Sigmoid colon (tissue), 7 donors: ENCODE data around the gene MYADML2. TPM values are rescaled to one million over a fixed set of nuclear protein-coding genes. Genes with fewer than 3 reads are reported as not detected.

Experiments
- DNase-seq: peaks from one replicate; pipeline ENCODE4 v3.0.0-alpha.2; 2019
- H3K27ac ChIP-seq, 4 donors: fragments of 200-600 bp; sonication (generic); one replicate each; pipeline ENCODE4 v1.5.1; 2016 to 2019; ENCODE audit warnings: mild to moderate bottlenecking in 1 of 4
- H3K27me3 ChIP-seq, 3 donors: fragments of 200-600 bp; sonication (generic); one replicate each; pipeline ENCODE4 v1.5.1; 2019; ENCODE audit warnings: mild to moderate bottlenecking in 1 of 3
- H3K36me3 ChIP-seq, 4 donors: fragments of 200-600 bp; sonication (generic); one replicate each; pipeline ENCODE4 v1.5.1; 2016 to 2019
- H3K4me1 ChIP-seq, 4 donors: fragments of 200-600 bp; sonication (generic); one replicate each; pipeline ENCODE4 v1.5.1; 2017 to 2019
- H3K4me3 ChIP-seq, 4 donors: fragments of 200-600 bp; sonication (generic); one replicate each; pipeline ENCODE4 v1.5.1; 2017 to 2019; ENCODE audit warnings: mild to moderate bottlenecking in 2 of 4, moderate library complexity in 1 of 4
- H3K9me3 ChIP-seq, 4 donors: fragments of 200-600 bp in 3 of 4; sonication (generic) in 3 of 4; one replicate each; pipeline versions ENCODE4 v1.5.1 to v1.6.1; 2013 to 2019
- CTCF ChIP-seq, 4 experiments: fragments of 450-650 bp in 3 of 4; fragments of 200-600 bp in 1 of 4; IDR thresholded peaks; one replicate each; pipeline ENCODE4 v1.5.1; 2016 to 2019; ENCODE audit warnings: antibody characterized with exemption in 4 of 4, mild to moderate bottlenecking in 3 of 4, moderate library complexity in 2 of 4
- EP300 ChIP-seq, 4 donors: sonication (generic); formaldehyde crosslinking; IDR thresholded peaks; one replicate each; pipeline ENCODE4 v1.6.1; 2017; ENCODE audit warnings: antibody characterized with exemption in 4 of 4
- POLR2A ChIP-seq, 2 donors: fragments of 450-650 bp; IDR thresholded peaks; one replicate each; pipeline ENCODE4 v1.6.1; 2016; ENCODE audit warnings: antibody characterized with exemption in 2 of 2, mild to moderate bottlenecking in 2 of 2, moderate library complexity in 2 of 2
- POLR2AphosphoS5 ChIP-seq, 4 donors: sonication (generic); formaldehyde crosslinking; IDR thresholded peaks; one replicate each; pipeline ENCODE4 v1.6.1; 2017; ENCODE audit warnings: antibody characterized with exemption in 4 of 4
- WGBS, 2 donors: extraction: QIAGEN DNeasy Blood & Tissue Kit; methylation state at CpG; one replicate each; pipeline ENCODE4 v1.1.7; 2013; 5-methylcytosine and 5-hydroxymethylcytosine counted together
- intact Hi-C: fragments of 100-400 bp; cut with DNase I; formaldehyde crosslinking; loops from one replicate; pipeline ENCODE4 v1.15.1; 2023
- polyA plus RNA-seq, 3 donors: library from polyadenylated mRNA; stranded (reverse); fragments of 200-250 nt; gene quantifications; one replicate each; pipeline ENCODE4 v1.2.3, GENCODE V29; 2013
- total RNA-seq, 4 donors: library from RNA; depleted of rRNA; stranded (reverse); fragments of >200 nt; gene quantifications; one replicate each; pipeline ENCODE4 v1.1.0, GENCODE V29; 2016
- donor health status: healthy with polysubstance abuse.
- donor health status: Bipolar disorder and iron deficiency.
- donor health status: healthy.

MYADML2 gene
- total RNA-seq (not detected), polyA plus RNA-seq (not detected)

- Histone ChIP-seq H3K4me3 (no peak within 1 kb of the TSS), H3K27me3 (peaks cover 0 to 28% (median 11%) of the 10 kb centered on the region in 3 donors), H3K9me3 (no peaks in the 10 kb centered on the region), H3K4me1 (no peaks in the 10 kb centered on the region), H3K36me3 (no peaks in the 10 kb centered on the region), H3K27ac (no peak within 1 kb of the TSS)
- WGBS, 2 donors = 91 to 93% methylated on average over 13 of the region's 13 CpGs
- TF ChIP-seq POLR2A (IDR thresholded peaks at IDR 0.05) (no peak), POLR2AphosphoS5 (IDR thresholded peaks at IDR 0.05) (no peak), CTCF (IDR thresholded peaks at IDR 0.05) (no peak), EP300 (IDR thresholded peaks at IDR 0.05) (no peak)
- DNase-seq = no peak
- intact Hi-C loops = no loop called here
Observed at GRCh38 chr17:81947189-81947588, at the start of gene MYADML2. MYADML2 (minus strand) TSS chr17:81947233; CDS start chr17:81941741, 5,492 bp downstream.

GRCh38 chr17:81996232-81996756 lies 49.3 kb upstream of the MYADML2 start:
- intact Hi-C loops = no loop called here
- WGBS, 2 donors = 95% methylated on average over 28 of the region's 28 CpGs
- no peak for DNase-seq
- TF ChIP-seq CTCF (IDR thresholded peaks at IDR 0.05) (no peak), EP300 (IDR thresholded peaks at IDR 0.05) (no peak), POLR2AphosphoS5 (IDR thresholded peaks at IDR 0.05) (no peak), POLR2A (IDR thresholded peaks at IDR 0.05) (no peak)
- H3K4me1 ChIP-seq = peaks cover 0 to 21% (median 16%) of the 10 kb centered on the region in 4 donors
- no peak overlapping the region for H3K4me3 ChIP-seq
- no peaks in the 10 kb centered on the region for H3K27me3 ChIP-seq
- peaks cover 0 to 9% (median 0%) of the 10 kb centered on the region in 4 donors for H3K36me3 ChIP-seq
- H3K9me3 ChIP-seq = no peaks in the 10 kb centered on the region
- no peak overlapping the region for H3K27ac ChIP-seq

- Histone ChIP-seq H3K27ac (no peak overlapping the region), H3K9me3 (no peaks in the 10 kb centered on the region), H3K4me3 (no peak overlapping the region), H3K4me1 (peaks cover 0 to 27% (median 19%) of the 10 kb centered on the region in 4 donors), H3K36me3 (peaks cover 0 to 9% (median 0%) of the 10 kb centered on the region in 4 donors), H3K27me3 (no peaks in the 10 kb centered on the region)
- intact Hi-C loops = no loop called here
- 96% methylated on average over 29 of the region's 29 CpGs for WGBS, 2 donors
- no peak for DNase-seq
- no peak for TF ChIP-seq CTCF (IDR thresholded peaks at IDR 0.05)
- no peak for TF ChIP-seq EP300 (IDR thresholded peaks at IDR 0.05)
- TF ChIP-seq POLR2A (IDR thresholded peaks at IDR 0.05) = no peak
- no peak for TF ChIP-seq POLR2AphosphoS5 (IDR thresholded peaks at IDR 0.05)
Observed at GRCh38 chr17:81995463-81996231, 48.6 kb upstream of the MYADML2 start.

GRCh38 chr17:81994593-81995462 lies 47.8 kb upstream of the MYADML2 start:
- no peak overlapping the region for H3K4me3 ChIP-seq

More at GRCh38 chr17:81994593-81995462, 47.8 kb upstream of the MYADML2 start:
- no peaks in the 10 kb centered on the region for H3K27me3 ChIP-seq
- 92 to 93% methylated on average over 39 of the region's 39 CpGs for WGBS, 2 donors
- DNase-seq = no peak
- intact Hi-C loops = no loop called here
- TF ChIP-seq POLR2AphosphoS5 (IDR thresholded peaks at IDR 0.05) = no peak
- TF ChIP-seq EP300 (IDR thresholded peaks at IDR 0.05) = no peak
- no peak for TF ChIP-seq POLR2A (IDR thresholded peaks at IDR 0.05)
- TF ChIP-seq CTCF (IDR thresholded peaks at IDR 0.05) = no peak
- no peak overlapping the region for H3K27ac ChIP-seq
- no peaks in the 10 kb centered on the region for H3K9me3 ChIP-seq
- H3K36me3 ChIP-seq = peaks cover 0 to 9% (median 0%) of the 10 kb centered on the region in 4 donors
- H3K4me1 ChIP-seq = peaks cover 0 to 27% (median 19%) of the 10 kb centered on the region in 4 donors
